Mesenchymal stem cell (in vitro differentiated cells and primary cell): ENCODE results near the gene FOXF1. TPM values are rescaled to one million over a fixed set of nuclear protein-coding genes. Genes with fewer than 3 reads are reported as not detected.
A peak's percentile ranks its signal among the peaks of the same experiment; 100 is the strongest.

ENCODE experiments used
- DNase-seq: peaks from one replicate; pipeline ENCODE4 v3.0.0-alpha.2; 2013
- H2AFZ ChIP-seq: one replicate; pipeline ENCODE4 v1.6.1; 2013; ENCODE audit warnings: low read depth, mild to moderate bottlenecking, control low read depth, inconsistent platforms, low read length, moderate library complexity
- H2AK5ac ChIP-seq: 2 replicates; pipeline ENCODE4 v1.6.1; 2013; ENCODE audit warnings: low read length, moderate library complexity, mild to moderate bottlenecking, inconsistent platforms; ENCODE audit not compliant: severe bottlenecking
- H2BK120ac ChIP-seq: one replicate; pipeline ENCODE4 v1.6.1; 2013; ENCODE audit warnings: low read depth, mild to moderate bottlenecking, inconsistent platforms, low read length, moderate library complexity
- H2BK12ac ChIP-seq, 2 experiments: one replicate each; pipeline ENCODE4 v1.6.1; 2013; ENCODE audit warnings: inconsistent platforms in 2 of 2, low read length in 2 of 2, mild to moderate bottlenecking in 2 of 2, moderate library complexity in 2 of 2, control low read depth in 1 of 2
- H2BK15ac ChIP-seq: one replicate; pipeline ENCODE4 v1.6.1; 2013; ENCODE audit warnings: mild to moderate bottlenecking, low read depth, inconsistent platforms; ENCODE audit not compliant: poor library complexity, severe bottlenecking
- H2BK5ac ChIP-seq: 2 replicates; pipeline ENCODE4 v1.6.1; 2013; ENCODE audit warnings: low read depth, mild to moderate bottlenecking, low read length, control low read depth, inconsistent platforms; ENCODE audit not compliant: poor library complexity, severe bottlenecking
- H3K14ac ChIP-seq, 2 experiments: one replicate each; pipeline ENCODE4 v1.6.1; 2013; ENCODE audit warnings: inconsistent platforms in 2 of 2, low read length in 2 of 2, control low read depth in 1 of 2, mild to moderate bottlenecking in 1 of 2, moderate library complexity in 1 of 2
- H3K18ac ChIP-seq, 2 experiments: one replicate each; pipeline ENCODE4 v1.6.1; 2013; ENCODE audit warnings: inconsistent platforms in 2 of 2, low read length in 2 of 2, control low read depth in 1 of 2, low read depth in 1 of 2, mild to moderate bottlenecking in 1 of 2
- H3K23ac ChIP-seq, 2 experiments: one replicate each; pipeline ENCODE4 v1.6.1; 2013; ENCODE audit warnings: inconsistent platforms in 2 of 2, low read length in 2 of 2, mild to moderate bottlenecking in 2 of 2, moderate library complexity in 2 of 2, control low read depth in 1 of 2
- H3K27ac ChIP-seq: 2 replicates; pipeline ENCODE4 v1.5.1; 2013; ENCODE audit warnings: mild to moderate bottlenecking, moderate library complexity, low read length, control low read depth, inconsistent platforms; ENCODE audit not compliant: poor library complexity, severe bottlenecking
- H3K27me3 ChIP-seq, 2 experiments: 2 replicates each; pipeline versions ENCODE4 v1.6.1 to v1.7.0; 2013; ENCODE audit warnings: low read length in 2 of 2, mild to moderate bottlenecking in 2 of 2, moderate library complexity in 2 of 2, control low read depth in 1 of 2, inconsistent platforms in 1 of 2; ENCODE audit not compliant: control insufficient read depth in 1 of 2, insufficient read depth in 1 of 2
- H3K36me3 ChIP-seq, 2 experiments: 2 replicates each; pipeline versions ENCODE4 v1.6.1 to v1.7.0; 2013; ENCODE audit warnings: low read length in 2 of 2, control low read depth in 1 of 2, inconsistent platforms in 1 of 2, low read depth in 1 of 2, mild to moderate bottlenecking in 1 of 2; ENCODE audit not compliant: insufficient read depth in 2 of 2, control insufficient read depth in 1 of 2
- H3K4ac ChIP-seq, 2 experiments: one replicate each; pipeline ENCODE4 v1.6.1; 2013; ENCODE audit warnings: inconsistent platforms in 2 of 2, low read length in 2 of 2, mild to moderate bottlenecking in 2 of 2, moderate library complexity in 2 of 2, control low read depth in 1 of 2, low read depth in 1 of 2
- H3K4me1 ChIP-seq: 2 replicates; pipeline ENCODE4 v1.6.1; 2013; ENCODE audit warnings: low read depth, low read length, control low read depth; ENCODE audit not compliant: control insufficient read depth, insufficient read depth
- H3K4me2 ChIP-seq: 2 replicates; pipeline ENCODE4 v1.6.1; 2013; ENCODE audit warnings: low read length, mild to moderate bottlenecking, inconsistent platforms; ENCODE audit not compliant: poor library complexity, severe bottlenecking
- H3K4me3 ChIP-seq, 2 experiments: 2 replicates each; pipeline versions ENCODE4 v1.5.1 to v1.7.0; 2013; ENCODE audit warnings: low read length in 2 of 2, mild to moderate bottlenecking in 2 of 2, control low read depth in 1 of 2, low read depth in 1 of 2; ENCODE audit not compliant: insufficient read depth in 1 of 2
- H3K79me1 ChIP-seq: replicated peaks from 2 replicates; pipeline ENCODE4 v1.6.1; 2013; ENCODE audit warnings: mild to moderate bottlenecking, control low read depth, low read length, inconsistent platforms; ENCODE audit not compliant: poor library complexity, severe bottlenecking
- H3K9ac ChIP-seq: 2 replicates; pipeline ENCODE4 v1.7.0; 2013; ENCODE audit warnings: mild to moderate bottlenecking, low read length, moderate library complexity
- H3K9me3 ChIP-seq: 2 replicates; pipeline ENCODE4 v1.7.0; 2013; ENCODE audit warnings: mild to moderate bottlenecking, low read length; ENCODE audit not compliant: control insufficient read depth
- H4K8ac ChIP-seq: one replicate; pipeline ENCODE4 v1.6.1; 2013; ENCODE audit warnings: inconsistent platforms, mild to moderate bottlenecking, low read length, moderate library complexity
- H4K91ac ChIP-seq: one replicate; pipeline ENCODE4 v1.6.1; 2013; ENCODE audit warnings: mild to moderate bottlenecking, low read length, inconsistent platforms
- WGBS: methylation state at CpG from one replicate; pipeline ENCODE4 v1.1.7; 2013; ENCODE audit warnings: mixed read lengths; 5-methylcytosine and 5-hydroxymethylcytosine counted together
- polyA plus RNA-seq, 2 experiments: library from polyadenylated mRNA; stranded (reverse); fragments of 200-250 nt; gene quantifications; one replicate each; pipeline ENCODE4 v1.2.3, GENCODE V29; 2013

The FOXF1 gene
- 145 TPM for polyA plus RNA-seq (2013, experiment 1 of 2)
- polyA plus RNA-seq (2013, experiment 2 of 2) = 149 TPM

- H2BK5ac ChIP-seq = no peak within 1 kb of the TSS
- H3K4ac ChIP-seq = peak within 1 kb of the TSS; percentile 96 to 97
- H3K23ac ChIP-seq = peak within 1 kb of the TSS; percentile 79 to 91
- H3K4me3 ChIP-seq = peak within 1 kb of the TSS; percentile 43 to 80
- WGBS = under 1% methylated on average over 81 of the region's 89 CpGs
- peak within 1 kb of the TSS; percentile 35 for H4K8ac ChIP-seq
- H3K27me3 ChIP-seq = peaks cover 74 to 85% of the 10 kb centered on the region in 2 experiments
- H4K91ac ChIP-seq = peak within 1 kb of the TSS; percentile 99
- peak; percentile 91 for DNase-seq
- peak within 1 kb of the TSS; percentile 7 to 98 for H3K14ac ChIP-seq
- no peak within 1 kb of the TSS for H3K27ac ChIP-seq
- no peak within 1 kb of the TSS for H2AFZ ChIP-seq
- peak within 1 kb of the TSS; percentile 99 to 100 for H3K18ac ChIP-seq
- H3K9ac ChIP-seq = peak within 1 kb of the TSS; percentile 26
- peak within 1 kb of the TSS; percentile 98 for H2BK15ac ChIP-seq
- H3K9me3 ChIP-seq = no peaks in the 10 kb centered on the region
- H3K79me1 ChIP-seq = no peaks in the 10 kb centered on the region
- no peaks in the 10 kb centered on the region for H3K36me3 ChIP-seq
- peak within 1 kb of the TSS; percentile 90 for H2BK120ac ChIP-seq
- peak within 1 kb of the TSS; percentile 88 for H3K4me2 ChIP-seq
- peak within 1 kb of the TSS; percentile 4 to 98 for H2BK12ac ChIP-seq
- peaks cover 45% of the 10 kb centered on the region for H3K4me1 ChIP-seq
- H2AK5ac ChIP-seq = no peak within 1 kb of the TSS
These were observed at the start of gene FOXF1 for GRCh38 chr16:86510465-86511261. TSS of gene FOXF1 (plus strand) at chr16:86510527. CDS start at chr16:86510570, 43 bp downstream.

DNA sequence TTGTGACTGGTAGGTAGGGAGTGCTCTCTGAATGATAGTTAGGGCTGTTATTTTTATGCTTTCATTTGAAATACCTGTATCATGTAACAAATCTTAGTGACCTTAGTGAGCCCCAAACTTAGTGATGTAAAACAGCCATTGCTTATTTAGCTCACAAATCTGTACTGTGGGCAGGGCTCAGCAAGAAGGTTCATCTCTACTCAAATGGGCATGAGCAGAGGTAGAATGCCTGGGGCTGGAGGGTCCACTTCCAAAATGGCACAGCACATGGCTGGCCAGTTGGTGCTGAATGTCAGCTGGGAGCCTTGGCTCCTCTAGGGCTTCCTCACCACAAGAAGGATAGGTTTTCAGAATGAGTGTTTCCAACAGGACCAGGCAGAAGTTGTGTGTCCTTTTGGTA, 49.3 kb upstream of the FOXF1 start:
- H3K23ac ChIP-seq = peak overlapping the region in 1 of 2 experiments; percentile 70
- no peak overlapping the region for H3K14ac ChIP-seq
- H3K9me3 ChIP-seq = peaks cover 7% of the 10 kb centered on the region
- peak overlapping the region; percentile 7 to 88 for H3K18ac ChIP-seq
- no peak overlapping the region for H2BK15ac ChIP-seq
- H3K9ac ChIP-seq = no peak overlapping the region
- H4K91ac ChIP-seq = peak overlapping the region; percentile 63
- no peak for DNase-seq
- H3K79me1 ChIP-seq = no peaks in the 10 kb centered on the region
- no peak overlapping the region for H2AK5ac ChIP-seq
- no peak overlapping the region for H2BK120ac ChIP-seq
- H3K27ac ChIP-seq = no peak overlapping the region
- H2AFZ ChIP-seq = no peak overlapping the region
- peak overlapping the region; percentile 40 to 79 for H3K4ac ChIP-seq
- peak overlapping the region; percentile 12 for H4K8ac ChIP-seq
- no peaks in the 10 kb centered on the region for H3K36me3 ChIP-seq
- no peaks in the 10 kb centered on the region for H3K4me1 ChIP-seq
- no peak overlapping the region for H3K4me3 ChIP-seq
- H3K27me3 ChIP-seq = peaks cover 0 to 8% of the 10 kb centered on the region in 2 experiments
- no peak overlapping the region for H3K4me2 ChIP-seq
- peak overlapping the region; percentile 59 to 96 for H2BK12ac ChIP-seq
- no peak overlapping the region for H2BK5ac ChIP-seq

DNA sequence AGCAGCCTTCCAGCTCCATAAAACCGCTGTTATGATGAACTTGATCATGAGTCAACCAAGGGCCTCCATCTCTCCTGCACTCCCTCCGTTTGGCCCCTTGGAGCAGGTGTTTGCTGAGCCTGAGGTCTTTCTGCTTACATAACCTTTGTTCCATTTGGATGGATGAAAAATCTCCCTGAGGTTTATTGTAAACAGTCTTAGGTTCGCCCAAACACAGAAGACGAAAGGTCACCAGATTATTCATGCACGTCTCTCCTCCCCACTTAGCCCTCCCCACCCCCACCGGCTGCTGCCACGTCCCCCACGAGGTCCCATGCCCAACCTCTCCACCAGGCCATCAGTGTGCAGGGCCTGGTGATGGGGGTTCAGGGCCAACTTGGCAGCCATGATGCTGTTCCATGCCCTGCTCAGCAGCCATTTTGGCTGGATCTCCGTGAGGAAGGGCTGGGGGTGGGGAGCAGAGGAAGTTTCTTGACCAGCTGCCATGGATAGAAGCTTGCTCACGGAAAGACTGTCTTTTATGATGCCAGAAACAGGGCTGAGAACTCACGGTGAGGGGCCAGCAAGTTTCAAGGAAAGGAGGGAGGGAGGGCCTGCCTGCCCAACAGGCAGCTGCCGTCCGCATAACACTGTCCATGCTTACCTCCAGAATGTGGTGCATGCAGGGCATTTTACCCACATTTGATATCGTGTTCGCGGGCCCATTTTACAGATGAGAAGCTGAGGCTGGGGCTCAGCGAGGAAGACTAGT, 47.8 kb upstream of the FOXF1 start:
- Histone ChIP-seq H3K4me3 (no peak overlapping the region), H3K36me3 (no peaks in the 10 kb centered on the region), H3K79me1 (no peaks in the 10 kb centered on the region), H3K9ac (no peak overlapping the region), H3K27ac (no peak overlapping the region), H3K9me3 (peaks cover 7% of the 10 kb centered on the region), H2BK15ac (no peak overlapping the region), H3K14ac (peak overlapping the region in 1 of 2 experiments; percentile 95), H2BK120ac (peak overlapping the region; percentile 78), H4K91ac (peak overlapping the region; percentile 99), H2AFZ (peak overlapping the region; percentile 18), H3K18ac (peak overlapping the region; percentile 98), H3K23ac (no peak overlapping the region), H2BK5ac (no peak overlapping the region), H3K4me2 (no peak overlapping the region), H3K27me3 (peaks cover 3 to 6% of the 10 kb centered on the region in 2 experiments), H2AK5ac (no peak overlapping the region), H2BK12ac (peak overlapping the region; percentile 69 to 89), H3K4me1 (no peaks in the 10 kb centered on the region), H4K8ac (peak overlapping the region; percentile 94), H3K4ac (peak overlapping the region; percentile 81 to 98)
- WGBS = 71% methylated on average over 14 of the region's 17 CpGs
- DNase-seq = peak; percentile 96

DNA sequence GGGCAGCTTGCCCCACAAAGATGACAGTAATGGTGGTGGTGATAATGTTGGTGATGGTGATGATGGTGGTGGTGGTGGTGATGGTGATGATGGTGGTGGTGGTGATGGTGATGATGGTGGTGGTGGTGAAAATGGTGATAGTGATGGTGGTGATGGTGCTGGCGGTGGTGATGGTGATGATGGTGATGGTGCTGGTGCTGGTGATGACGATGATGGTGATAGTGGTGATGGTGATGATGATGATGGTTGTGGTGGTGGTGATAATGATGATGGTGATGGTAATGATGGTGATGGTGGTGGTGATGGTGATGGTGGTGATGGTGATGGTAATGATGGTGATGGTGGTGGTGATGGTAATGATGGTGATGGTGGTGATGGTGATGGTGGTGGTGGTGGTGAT, 46.3 kb upstream of the FOXF1 start:
- Histone ChIP-seq H3K4me3 (no peak overlapping the region), H2AK5ac (no peak overlapping the region), H3K79me1 (no peaks in the 10 kb centered on the region), H3K27ac (no peak overlapping the region), H2AFZ (no peak overlapping the region), H2BK12ac (peak overlapping the region in 1 of 2 experiments; percentile 38), H3K14ac (peak overlapping the region in 1 of 2 experiments; percentile 44), H3K18ac (no peak overlapping the region), H4K8ac (no peak overlapping the region), H4K91ac (peak overlapping the region; percentile 9), H3K4me2 (no peak overlapping the region), H2BK120ac (no peak overlapping the region), H3K23ac (no peak overlapping the region), H2BK5ac (no peak overlapping the region), H3K4me1 (no peaks in the 10 kb centered on the region), H3K36me3 (no peaks in the 10 kb centered on the region), H3K9ac (no peak overlapping the region), H3K4ac (no peak overlapping the region), H2BK15ac (no peak overlapping the region), H3K27me3 (peaks cover 4 to 6% of the 10 kb centered on the region in 2 experiments), H3K9me3 (peaks cover 7% of the 10 kb centered on the region)
- WGBS = 95% methylated on average over 2 of the region's 2 CpGs
- no peak for DNase-seq
